Measurements from ENCODE around the gene CD38. TPM values are rescaled to one million over a fixed set of nuclear protein-coding genes. Genes with fewer than 3 reads are reported as not detected.

Gene CD38
- polyA plus RNA-seq, 1 donor from 2014 or later: 0.21 TPM

DNA sequence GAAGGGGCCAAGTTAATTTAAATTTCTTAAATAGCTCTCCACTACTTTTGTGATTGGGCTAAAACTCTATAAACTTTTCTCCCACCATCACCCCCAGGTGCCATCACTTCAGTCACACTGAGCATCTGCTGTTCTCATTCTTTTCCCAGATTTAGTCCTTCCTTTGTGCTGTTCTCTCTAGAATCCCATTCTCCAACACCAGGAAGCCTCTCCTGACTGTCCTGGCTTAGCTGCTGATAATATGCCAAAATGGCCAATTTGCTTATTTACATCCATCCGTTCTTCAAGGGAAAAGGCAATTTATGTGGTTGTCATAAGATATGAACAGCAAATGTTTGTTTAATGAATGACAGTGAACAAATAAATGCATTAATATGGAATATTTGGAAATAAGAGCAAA lies 116.3 kb downstream of the CD38 start:
- Histone ChIP-seq H3K9me2 (ENCODE audit: insufficient read depth, low read length) (no peaks in the 10 kb centered on the region), H3K9ac (ENCODE audit: low read length) (no peak overlapping the region), H3K9me3 (ENCODE audit: low read length) (no peaks in the 10 kb centered on the region), H3K4me2 (ENCODE audit: low read length) (no peak overlapping the region), H3K27me3 (ENCODE audit: insufficient read depth, low read depth, low read length) (no peaks in the 10 kb centered on the region), H2AFZ (ENCODE audit: low read depth, low read length) (no peak overlapping the region), H3F3A (ENCODE audit: insufficient read depth, low read length, poor library complexity, severe bottlenecking) (no peaks in the 10 kb centered on the region), H3K27ac (ENCODE audit: low read length) (no peak overlapping the region), H3K4me3 (ENCODE audit: low read length) (no peak overlapping the region), H3K36me3 (ENCODE audit: insufficient read depth, low read length) (no peaks in the 10 kb centered on the region), H3K79me2 (replicated peaks; ENCODE audit: insufficient read depth, low read length) (no peaks in the 10 kb centered on the region), H4K20me1 (ENCODE audit: insufficient read depth) (no peaks in the 10 kb centered on the region)
- no peak for TF ChIP-seq RAD21 (conservative IDR thresholded peaks at IDR 0.05)

DNA sequence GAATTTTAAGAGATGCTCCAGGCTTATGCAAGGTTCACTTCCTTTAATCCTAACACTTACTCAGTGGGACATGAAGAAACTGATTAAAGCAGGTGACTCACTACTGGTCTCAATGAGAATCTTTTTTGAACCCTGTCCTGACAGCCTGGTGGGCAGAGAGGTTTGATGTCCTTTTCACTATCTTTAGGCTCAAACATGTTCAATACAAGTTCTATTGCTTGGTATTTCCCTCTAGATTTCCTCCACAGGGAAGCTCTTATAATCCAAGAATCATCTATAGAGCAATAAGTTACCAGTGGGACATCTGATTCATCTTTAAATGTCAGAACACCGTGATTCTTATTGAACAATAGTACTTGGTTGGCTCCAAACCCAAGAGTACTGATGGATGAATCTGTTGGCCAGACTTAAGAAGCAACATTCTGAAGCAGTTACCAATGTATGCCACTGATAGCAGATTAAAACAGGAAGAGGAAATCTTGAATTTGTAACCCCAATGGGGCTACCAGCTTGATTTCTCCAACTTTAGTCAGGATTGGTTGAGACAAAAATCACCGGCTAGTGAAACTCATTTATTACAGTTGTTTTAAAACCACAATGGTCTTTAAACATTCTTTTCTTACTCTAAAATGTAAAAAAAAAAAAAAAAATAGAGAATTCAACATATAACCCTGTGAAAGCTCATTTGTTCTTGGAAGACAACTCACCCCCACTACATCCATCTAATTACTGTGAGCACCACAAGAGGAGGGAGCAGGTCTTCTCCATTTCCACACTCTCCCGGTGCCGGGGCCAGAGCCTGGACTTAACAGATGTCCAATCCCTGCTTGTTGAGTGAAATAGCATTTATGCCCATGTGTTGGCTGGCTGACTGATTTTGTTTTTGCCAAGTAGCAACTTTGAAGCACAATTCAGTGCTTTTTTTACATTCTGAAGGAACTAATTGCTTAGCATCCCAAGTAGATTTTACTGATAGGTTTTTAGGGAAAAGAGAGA lies 117.1 kb downstream of the CD38 start:
- Histone ChIP-seq H3K9me3 (ENCODE audit: low read length) (no peaks in the 10 kb centered on the region), H3K4me3 (ENCODE audit: low read length) (no peak overlapping the region), H3K27ac (ENCODE audit: low read length) (no peak overlapping the region), H3K9me2 (ENCODE audit: insufficient read depth, low read length) (no peaks in the 10 kb centered on the region), H3K27me3 (ENCODE audit: insufficient read depth, low read depth, low read length) (no peaks in the 10 kb centered on the region), H3K4me2 (ENCODE audit: low read length) (no peak overlapping the region), H3K36me3 (ENCODE audit: insufficient read depth, low read length) (no peaks in the 10 kb centered on the region), H2AFZ (ENCODE audit: low read depth, low read length) (no peak overlapping the region), H4K20me1 (ENCODE audit: insufficient read depth) (no peaks in the 10 kb centered on the region), H3F3A (ENCODE audit: insufficient read depth, low read length, poor library complexity, severe bottlenecking) (no peaks in the 10 kb centered on the region), H3K9ac (ENCODE audit: low read length) (no peak overlapping the region), H3K79me2 (replicated peaks; ENCODE audit: insufficient read depth, low read length) (no peaks in the 10 kb centered on the region)
- no peak for TF ChIP-seq POLR2AphosphoS5 (IDR thresholded peaks at IDR 0.05)
- TF ChIP-seq, protein P1, sequence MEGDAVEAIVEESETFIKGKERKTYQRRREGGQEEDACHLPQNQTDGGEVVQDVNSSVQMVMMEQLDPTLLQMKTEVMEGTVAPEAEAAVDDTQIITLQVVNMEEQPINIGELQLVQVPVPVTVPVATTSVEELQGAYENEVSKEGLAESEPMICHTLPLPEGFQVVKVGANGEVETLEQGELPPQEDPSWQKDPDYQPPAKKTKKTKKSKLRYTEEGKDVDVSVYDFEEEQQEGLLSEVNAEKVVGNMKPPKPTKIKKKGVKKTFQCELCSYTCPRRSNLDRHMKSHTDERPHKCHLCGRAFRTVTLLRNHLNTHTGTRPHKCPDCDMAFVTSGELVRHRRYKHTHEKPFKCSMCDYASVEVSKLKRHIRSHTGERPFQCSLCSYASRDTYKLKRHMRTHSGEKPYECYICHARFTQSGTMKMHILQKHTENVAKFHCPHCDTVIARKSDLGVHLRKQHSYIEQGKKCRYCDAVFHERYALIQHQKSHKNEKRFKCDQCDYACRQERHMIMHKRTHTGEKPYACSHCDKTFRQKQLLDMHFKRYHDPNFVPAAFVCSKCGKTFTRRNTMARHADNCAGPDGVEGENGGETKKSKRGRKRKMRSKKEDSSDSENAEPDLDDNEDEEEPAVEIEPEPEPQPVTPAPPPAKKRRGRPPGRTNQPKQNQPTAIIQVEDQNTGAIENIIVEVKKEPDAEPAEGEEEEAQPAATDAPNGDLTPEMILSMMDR (IDR thresholded peaks at IDR 0.05; ENCODE audit: poor library complexity, severe bottlenecking): no peak
- no peak for TF ChIP-seq TAF1 (IDR thresholded peaks at IDR 0.05; ENCODE audit: low read depth)
- TF ChIP-seq, protein P2, sequence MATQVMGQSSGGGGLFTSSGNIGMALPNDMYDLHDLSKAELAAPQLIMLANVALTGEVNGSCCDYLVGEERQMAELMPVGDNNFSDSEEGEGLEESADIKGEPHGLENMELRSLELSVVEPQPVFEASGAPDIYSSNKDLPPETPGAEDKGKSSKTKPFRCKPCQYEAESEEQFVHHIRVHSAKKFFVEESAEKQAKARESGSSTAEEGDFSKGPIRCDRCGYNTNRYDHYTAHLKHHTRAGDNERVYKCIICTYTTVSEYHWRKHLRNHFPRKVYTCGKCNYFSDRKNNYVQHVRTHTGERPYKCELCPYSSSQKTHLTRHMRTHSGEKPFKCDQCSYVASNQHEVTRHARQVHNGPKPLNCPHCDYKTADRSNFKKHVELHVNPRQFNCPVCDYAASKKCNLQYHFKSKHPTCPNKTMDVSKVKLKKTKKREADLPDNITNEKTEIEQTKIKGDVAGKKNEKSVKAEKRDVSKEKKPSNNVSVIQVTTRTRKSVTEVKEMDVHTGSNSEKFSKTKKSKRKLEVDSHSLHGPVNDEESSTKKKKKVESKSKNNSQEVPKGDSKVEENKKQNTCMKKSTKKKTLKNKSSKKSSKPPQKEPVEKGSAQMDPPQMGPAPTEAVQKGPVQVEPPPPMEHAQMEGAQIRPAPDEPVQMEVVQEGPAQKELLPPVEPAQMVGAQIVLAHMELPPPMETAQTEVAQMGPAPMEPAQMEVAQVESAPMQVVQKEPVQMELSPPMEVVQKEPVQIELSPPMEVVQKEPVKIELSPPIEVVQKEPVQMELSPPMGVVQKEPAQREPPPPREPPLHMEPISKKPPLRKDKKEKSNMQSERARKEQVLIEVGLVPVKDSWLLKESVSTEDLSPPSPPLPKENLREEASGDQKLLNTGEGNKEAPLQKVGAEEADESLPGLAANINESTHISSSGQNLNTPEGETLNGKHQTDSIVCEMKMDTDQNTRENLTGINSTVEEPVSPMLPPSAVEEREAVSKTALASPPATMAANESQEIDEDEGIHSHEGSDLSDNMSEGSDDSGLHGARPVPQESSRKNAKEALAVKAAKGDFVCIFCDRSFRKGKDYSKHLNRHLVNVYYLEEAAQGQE (IDR thresholded peaks at IDR 0.05; ENCODE audit: borderline replicate concordance): no peak
- no peak for TF ChIP-seq SMC3 (conservative IDR thresholded peaks at IDR 0.05; ENCODE audit: poor library complexity)
- no peak for TF ChIP-seq EP300 (conservative IDR thresholded peaks at IDR 0.05; ENCODE audit: poor library complexity, severe bottlenecking)
- no peak for TF ChIP-seq RAD21 (conservative IDR thresholded peaks at IDR 0.05)
- TF ChIP-seq MXI1 (conservative IDR thresholded peaks at IDR 0.05; ENCODE audit: poor library complexity, severe bottlenecking): no peak
- no peak for TF ChIP-seq EZH2 (IDR thresholded peaks at IDR 0.05; ENCODE audit: borderline replicate concordance, insufficient read depth, low read length, poor library complexity, severe bottlenecking)

All from neural cell (in vitro differentiated cells).